LNCAP (cell line): ENCODE results near the gene PTPRN2.

Experiments used
- TF ChIP-seq, protein P1 (sequence below): fragments of 450-650 bp; IDR thresholded peaks from 2 replicates; pipeline ENCODE4 v1.5.1; 2017; ENCODE audit warnings: mild to moderate bottlenecking

PTPRN2 gene

DNA sequence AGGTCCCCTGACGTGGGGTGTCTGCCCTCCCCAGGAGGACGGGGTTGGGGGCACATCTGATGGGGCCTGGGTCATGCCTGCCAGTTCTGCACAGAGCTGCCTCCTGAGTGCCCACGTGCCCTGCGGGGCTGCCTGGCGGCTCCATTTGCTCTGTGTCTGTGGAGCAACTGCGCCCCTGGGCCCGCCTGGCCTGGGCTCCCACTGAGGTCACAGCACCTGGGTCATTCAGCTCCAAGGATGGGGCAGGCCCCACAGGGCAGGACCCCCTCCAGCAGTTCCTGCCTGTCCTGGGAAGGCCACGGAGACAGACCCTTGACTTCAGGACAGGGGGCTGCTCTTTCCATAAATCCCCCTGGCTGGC, 590.6 kb downstream of the PTPRN2 start:
- TF ChIP-seq, protein P1, sequence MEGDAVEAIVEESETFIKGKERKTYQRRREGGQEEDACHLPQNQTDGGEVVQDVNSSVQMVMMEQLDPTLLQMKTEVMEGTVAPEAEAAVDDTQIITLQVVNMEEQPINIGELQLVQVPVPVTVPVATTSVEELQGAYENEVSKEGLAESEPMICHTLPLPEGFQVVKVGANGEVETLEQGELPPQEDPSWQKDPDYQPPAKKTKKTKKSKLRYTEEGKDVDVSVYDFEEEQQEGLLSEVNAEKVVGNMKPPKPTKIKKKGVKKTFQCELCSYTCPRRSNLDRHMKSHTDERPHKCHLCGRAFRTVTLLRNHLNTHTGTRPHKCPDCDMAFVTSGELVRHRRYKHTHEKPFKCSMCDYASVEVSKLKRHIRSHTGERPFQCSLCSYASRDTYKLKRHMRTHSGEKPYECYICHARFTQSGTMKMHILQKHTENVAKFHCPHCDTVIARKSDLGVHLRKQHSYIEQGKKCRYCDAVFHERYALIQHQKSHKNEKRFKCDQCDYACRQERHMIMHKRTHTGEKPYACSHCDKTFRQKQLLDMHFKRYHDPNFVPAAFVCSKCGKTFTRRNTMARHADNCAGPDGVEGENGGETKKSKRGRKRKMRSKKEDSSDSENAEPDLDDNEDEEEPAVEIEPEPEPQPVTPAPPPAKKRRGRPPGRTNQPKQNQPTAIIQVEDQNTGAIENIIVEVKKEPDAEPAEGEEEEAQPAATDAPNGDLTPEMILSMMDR, result no peak

DNA sequence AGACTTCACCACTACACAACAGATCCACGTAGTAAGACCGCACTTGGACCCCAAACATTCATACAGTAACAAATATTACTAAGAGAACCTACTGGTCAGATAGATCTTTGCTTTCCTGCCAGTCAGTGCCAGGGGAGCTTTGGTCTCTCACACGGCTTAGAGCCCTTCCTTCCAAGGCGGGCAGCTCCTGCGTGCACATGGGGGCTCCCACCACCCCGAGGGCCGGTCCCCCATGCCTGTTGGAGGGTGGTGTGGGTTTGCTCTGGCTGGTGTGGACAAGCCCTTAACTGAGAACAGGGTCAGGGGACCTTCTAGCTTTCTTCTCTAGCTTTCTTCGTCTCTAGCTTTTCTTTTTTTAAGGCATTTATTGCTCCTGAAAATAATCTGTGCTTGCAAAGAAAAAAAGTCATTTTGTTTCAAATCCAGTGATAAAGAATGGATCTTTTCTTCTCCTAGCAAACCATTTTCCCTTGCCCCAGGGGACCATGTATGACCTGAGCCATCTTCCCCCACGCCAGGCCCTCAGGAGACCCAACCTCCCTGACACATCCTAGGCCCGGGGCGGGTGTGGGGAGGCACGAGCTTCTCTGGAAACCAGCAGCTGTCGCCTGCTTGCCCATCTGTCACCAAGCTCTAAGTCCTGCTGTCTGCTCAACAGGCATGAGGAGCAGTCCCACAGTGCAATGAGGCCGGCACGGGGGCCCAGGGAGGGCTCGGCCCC, 591.1 kb downstream of the PTPRN2 start:
- TF ChIP-seq, protein P1, result no peak

DNA sequence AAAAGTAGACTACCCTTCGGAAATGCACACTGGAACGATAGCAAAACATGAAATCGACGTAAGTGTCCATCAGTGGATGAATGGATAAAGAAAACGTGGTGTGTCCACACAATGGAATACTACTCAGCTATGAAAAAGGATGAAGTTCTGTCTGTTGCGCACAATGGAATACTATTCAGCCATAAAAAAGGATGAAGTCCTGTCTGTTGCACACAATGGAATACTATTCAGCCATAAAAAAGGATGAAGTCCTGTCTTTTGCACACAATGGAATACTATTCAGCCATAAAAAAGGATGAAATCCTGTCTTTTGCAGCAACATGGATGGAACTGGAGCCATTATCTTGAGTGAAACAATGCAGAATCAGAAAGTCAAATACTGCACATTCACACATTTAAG, 591.8 kb downstream of the PTPRN2 start:
- TF ChIP-seq, protein P1, result no peak

GRCh38 chr7:157994319-157994718, 593.3 kb downstream of the PTPRN2 start:
- TF ChIP-seq, protein P1, result no peak

- TF ChIP-seq, protein P1, result no peak
Measured at GRCh38 chr7:157993406-157994105, 594.1 kb downstream of the PTPRN2 start.

DNA sequence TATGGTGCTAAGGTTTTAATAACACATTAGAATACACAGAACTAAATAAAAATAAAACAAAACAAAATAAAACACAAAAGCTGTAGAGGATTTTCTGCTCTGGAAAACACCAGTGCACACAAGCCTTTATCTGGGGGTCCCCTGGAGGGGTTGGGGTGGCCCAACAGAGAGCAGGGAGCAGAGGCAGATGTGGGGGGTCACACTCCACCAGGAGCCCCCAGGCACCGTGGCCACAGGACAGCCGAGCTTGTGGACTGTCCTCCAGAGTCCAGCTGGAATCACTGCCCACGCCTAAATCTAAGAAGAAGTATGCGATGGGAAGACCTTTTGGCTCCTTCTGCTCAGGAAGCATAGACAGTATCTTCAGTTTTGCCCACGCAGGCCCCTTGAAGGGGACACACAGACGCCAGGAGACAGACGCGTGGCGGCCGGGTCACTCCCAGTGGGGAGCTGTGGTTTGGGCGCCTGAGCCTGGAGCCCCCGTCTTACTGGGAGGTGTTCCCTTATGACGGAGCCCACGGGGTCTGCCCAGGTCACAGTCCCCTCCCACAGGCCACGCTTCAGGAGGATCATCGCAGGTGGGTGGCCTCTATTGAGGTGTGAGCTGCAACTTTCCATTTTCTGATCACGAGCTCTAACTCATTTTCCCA, 595.0 kb downstream of the PTPRN2 start:
- TF ChIP-seq, protein P1, result no peak

GRCh38 chr7:157991761-157992160, 595.9 kb downstream of the PTPRN2 start:
- TF ChIP-seq, protein P1, result no peak
